HG03196 (cell line): ENCODE measurements around the gene MDGA2.

Experiments
- ATAC-seq: cut with Tn5 transposase; IDR thresholded peaks from one replicate; pipeline ENCODE4 v1.9.1; 2021; ENCODE audit not compliant: unreplicated experiment

The MDGA2 gene

GRCh38 chr14:47507861-47508260 is 167.5 kb downstream of the MDGA2 start:
- no peak for ATAC-seq

GRCh38 chr14:47500369-47500768 is 175.0 kb downstream of the MDGA2 start:
- no peak for ATAC-seq

GRCh38 chr14:47490766-47491165 is 184.6 kb downstream of the MDGA2 start:
- ATAC-seq: no peak

- ATAC-seq: no peak
Observed at GRCh38 chr14:47490353-47490752, 185.1 kb downstream of the MDGA2 start.

- ATAC-seq: no peak
Observed at GRCh38 chr14:47485421-47485820, 190.0 kb downstream of the MDGA2 start.

GRCh38 chr14:47483449-47483848 is 192.0 kb downstream of the MDGA2 start:
- no peak for ATAC-seq

- ATAC-seq: no peak
Observed at GRCh38 chr14:47471075-47471474, 204.3 kb downstream of the MDGA2 start.

- no peak for ATAC-seq
Observed at GRCh38 chr14:47466916-47467315, 208.5 kb downstream of the MDGA2 start.

- ATAC-seq: no peak
Observed at GRCh38 chr14:47454025-47454424, 221.4 kb downstream of the MDGA2 start.

GRCh38 chr14:47447076-47447475 is 228.3 kb downstream of the MDGA2 start:
- no peak for ATAC-seq

GRCh38 chr14:47442211-47442610 is 233.2 kb downstream of the MDGA2 start:
- ATAC-seq: no peak

- no peak for ATAC-seq
Observed at GRCh38 chr14:47439953-47440352, 235.5 kb downstream of the MDGA2 start.

- ATAC-seq: no peak
Observed at GRCh38 chr14:47438650-47439140, 236.7 kb downstream of the MDGA2 start.

- no peak for ATAC-seq
Observed at GRCh38 chr14:47435331-47435965, 240.0 kb downstream of the MDGA2 start.

GRCh38 chr14:47427629-47428028 is 247.8 kb downstream of the MDGA2 start:
- ATAC-seq: no peak

GRCh38 chr14:47425302-47425701 is 250.1 kb downstream of the MDGA2 start:
- ATAC-seq: no peak

GRCh38 chr14:47422191-47422590 is 253.2 kb downstream of the MDGA2 start:
- ATAC-seq: no peak

GRCh38 chr14:47411523-47411922 is 263.9 kb downstream of the MDGA2 start:
- no peak for ATAC-seq

GRCh38 chr14:47392326-47392725 is 283.1 kb downstream of the MDGA2 start:
- ATAC-seq: no peak

- ATAC-seq: no peak
Observed at GRCh38 chr14:47390831-47391504, 284.4 kb downstream of the MDGA2 start.

- ATAC-seq: no peak
Observed at GRCh38 chr14:47389535-47389934, 285.9 kb downstream of the MDGA2 start.

- ATAC-seq: no peak
Observed at GRCh38 chr14:47366006-47366405, 309.4 kb downstream of the MDGA2 start.

- no peak for ATAC-seq
Observed at GRCh38 chr14:47365233-47365632, 310.2 kb downstream of the MDGA2 start.
